Measurements from ENCODE around the gene USP27X. TPM values are rescaled to one million over a fixed set of nuclear protein-coding genes. Genes with fewer than 3 reads are reported as not detected.

The USP27X gene
- total RNA-seq, 4 donors from 2014 or later: 1.3 to 3.6 (median 2.7) TPM

DNA sequence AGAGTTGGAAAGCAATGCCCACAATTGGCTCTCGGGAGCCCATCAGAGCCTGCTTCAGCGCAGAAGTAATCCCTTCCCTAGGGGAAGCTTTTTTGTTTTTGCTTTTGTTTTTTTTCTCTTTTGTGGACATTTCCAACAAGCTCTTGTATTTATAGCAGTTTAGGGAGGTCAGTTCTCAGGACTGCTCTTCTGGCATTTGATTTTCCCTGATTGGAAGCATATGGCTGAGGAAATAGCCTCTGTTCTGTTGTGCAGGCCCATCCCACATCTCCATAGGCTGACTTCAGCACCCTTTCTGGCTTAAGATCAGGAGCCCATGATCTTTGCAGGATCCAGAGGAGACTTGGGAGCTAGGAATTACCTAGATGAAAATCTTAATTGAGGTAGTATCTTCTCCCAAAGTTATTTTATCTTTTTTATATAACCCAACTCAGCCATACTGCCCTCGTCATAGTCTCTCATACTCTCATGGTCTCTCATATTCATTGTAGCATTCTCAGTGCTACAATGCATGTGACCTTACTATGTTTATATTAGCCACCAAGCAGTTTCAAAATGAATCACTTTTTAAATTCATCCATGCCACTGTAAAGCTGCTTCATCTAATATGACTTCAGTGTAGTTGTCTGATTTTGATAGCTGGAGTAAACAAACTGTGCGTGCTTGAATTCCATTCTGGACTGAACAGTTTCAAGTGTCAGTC, 33.4 kb upstream of the USP27X start:
- Histone ChIP-seq H3K27ac (no peak overlapping the region), H3K4me3 (no peak overlapping the region), H3K9me3 (no peaks in the 10 kb centered on the region), H3K4me1 (no peaks in the 10 kb centered on the region), H3K27me3 (no peaks in the 10 kb centered on the region), H3K36me3 (no peaks in the 10 kb centered on the region)
- TF ChIP-seq, protein P1, sequence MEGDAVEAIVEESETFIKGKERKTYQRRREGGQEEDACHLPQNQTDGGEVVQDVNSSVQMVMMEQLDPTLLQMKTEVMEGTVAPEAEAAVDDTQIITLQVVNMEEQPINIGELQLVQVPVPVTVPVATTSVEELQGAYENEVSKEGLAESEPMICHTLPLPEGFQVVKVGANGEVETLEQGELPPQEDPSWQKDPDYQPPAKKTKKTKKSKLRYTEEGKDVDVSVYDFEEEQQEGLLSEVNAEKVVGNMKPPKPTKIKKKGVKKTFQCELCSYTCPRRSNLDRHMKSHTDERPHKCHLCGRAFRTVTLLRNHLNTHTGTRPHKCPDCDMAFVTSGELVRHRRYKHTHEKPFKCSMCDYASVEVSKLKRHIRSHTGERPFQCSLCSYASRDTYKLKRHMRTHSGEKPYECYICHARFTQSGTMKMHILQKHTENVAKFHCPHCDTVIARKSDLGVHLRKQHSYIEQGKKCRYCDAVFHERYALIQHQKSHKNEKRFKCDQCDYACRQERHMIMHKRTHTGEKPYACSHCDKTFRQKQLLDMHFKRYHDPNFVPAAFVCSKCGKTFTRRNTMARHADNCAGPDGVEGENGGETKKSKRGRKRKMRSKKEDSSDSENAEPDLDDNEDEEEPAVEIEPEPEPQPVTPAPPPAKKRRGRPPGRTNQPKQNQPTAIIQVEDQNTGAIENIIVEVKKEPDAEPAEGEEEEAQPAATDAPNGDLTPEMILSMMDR (IDR thresholded peaks at IDR 0.05): no peak
- TF ChIP-seq EP300 (IDR thresholded peaks at IDR 0.05): no peak
- TF ChIP-seq POLR2A (IDR thresholded peaks at IDR 0.05): no peak
- DNase-seq (ENCODE audit: low spot score in 2 of 2): no peak
- WGBS, 2 donors: 72 to 77% methylated on average over 4 of the region's 4 CpGs

DNA sequence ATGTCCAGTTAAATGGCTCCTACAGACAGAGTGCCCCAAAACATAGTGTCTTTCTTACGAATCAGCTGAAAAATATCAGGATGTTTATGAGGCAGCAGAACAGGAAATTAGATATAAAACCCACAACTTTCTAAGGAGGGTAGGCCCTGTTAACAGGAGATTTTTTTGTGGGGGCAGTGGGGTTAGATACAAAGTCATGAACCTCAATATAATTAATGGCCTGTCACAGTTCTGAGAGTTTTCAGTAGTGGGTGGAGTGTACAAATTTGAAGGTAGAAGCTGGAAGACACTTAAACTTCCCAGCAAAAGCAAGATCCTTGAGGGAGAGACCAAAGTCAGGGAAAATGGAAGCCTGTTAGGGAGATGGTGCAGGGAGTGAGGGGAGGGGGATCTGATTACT, 32.8 kb upstream of the USP27X start:
- Histone ChIP-seq H3K27me3 (no peaks in the 10 kb centered on the region), H3K9me3 (no peaks in the 10 kb centered on the region), H3K4me1 (no peaks in the 10 kb centered on the region), H3K4me3 (no peak overlapping the region), H3K36me3 (no peaks in the 10 kb centered on the region), H3K27ac (no peak overlapping the region)
- TF ChIP-seq EP300 (IDR thresholded peaks at IDR 0.05): no peak
- TF ChIP-seq, protein P1 (IDR thresholded peaks at IDR 0.05): no peak
- TF ChIP-seq POLR2A (IDR thresholded peaks at IDR 0.05): no peak
- 55 to 62% methylated on average over 1 of the region's 1 CpG for WGBS, 2 donors
- no peak for DNase-seq (ENCODE audit: low spot score in 2 of 2)

DNA sequence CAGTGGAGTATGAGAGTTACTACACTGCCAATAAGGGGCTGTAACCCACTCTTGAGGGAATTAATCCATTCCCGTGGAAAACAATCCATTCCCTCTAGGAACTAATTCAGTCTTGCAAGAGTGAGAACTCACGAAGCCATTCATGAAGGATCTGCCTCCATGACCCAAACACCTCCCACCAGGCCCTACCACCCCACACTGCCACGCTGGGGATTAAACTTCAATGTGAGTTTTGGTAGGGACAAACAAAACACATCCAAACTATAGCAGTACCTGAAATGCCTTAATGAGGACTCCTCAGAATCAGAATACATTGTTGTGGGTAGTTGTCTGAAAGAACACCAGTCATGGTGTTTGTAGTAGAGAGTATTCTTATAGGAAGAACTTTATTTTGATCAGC, 31.0 kb upstream of the USP27X start:
- no peak for TF ChIP-seq EP300 (IDR thresholded peaks at IDR 0.05)
- TF ChIP-seq, protein P1 (IDR thresholded peaks at IDR 0.05): no peak
- TF ChIP-seq POLR2A (IDR thresholded peaks at IDR 0.05): no peak
- H3K9me3 ChIP-seq: no peaks in the 10 kb centered on the region
- no peaks in the 10 kb centered on the region for H3K36me3 ChIP-seq
- no peak overlapping the region for H3K4me3 ChIP-seq
- whole genome bisulfite sequencing, 2 donors: 51 to 79% methylated on average over 3 of the region's 3 CpGs
- H3K27ac ChIP-seq: no peak overlapping the region
- DNase-seq (ENCODE audit: low spot score in 2 of 2): no peak
- H3K4me1 ChIP-seq: no peaks in the 10 kb centered on the region
- no peaks in the 10 kb centered on the region for H3K27me3 ChIP-seq

DNA sequence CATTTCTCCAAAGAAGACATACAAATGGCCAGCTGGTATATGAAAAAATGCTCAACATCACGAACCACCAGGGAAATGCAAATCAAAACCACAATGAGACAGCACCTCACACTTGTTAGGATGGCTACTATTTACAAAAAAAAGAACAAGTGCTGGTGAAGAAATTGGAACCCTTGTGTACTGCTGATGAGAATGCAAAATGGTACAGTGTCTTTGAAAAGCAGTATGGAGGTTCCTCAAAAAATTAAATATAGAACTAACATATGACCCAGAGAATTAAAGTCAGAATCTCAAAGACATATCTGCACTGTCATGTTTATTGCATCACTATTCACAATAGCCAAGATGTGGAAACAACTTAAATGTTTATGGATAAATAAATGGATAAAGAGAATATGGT, 29.3 kb upstream of the USP27X start:
- WGBS, 2 donors: 51 to 71% methylated on average over 1 of the region's 1 CpG
- TF ChIP-seq POLR2A (IDR thresholded peaks at IDR 0.05): no peak
- no peak for TF ChIP-seq EP300 (IDR thresholded peaks at IDR 0.05)
- TF ChIP-seq, protein P1 (IDR thresholded peaks at IDR 0.05): no peak
- no peak overlapping the region for H3K27ac ChIP-seq
- H3K9me3 ChIP-seq: no peaks in the 10 kb centered on the region
- no peak for DNase-seq (ENCODE audit: low spot score in 2 of 2)
- no peaks in the 10 kb centered on the region for H3K4me1 ChIP-seq
- no peaks in the 10 kb centered on the region for H3K27me3 ChIP-seq
- H3K36me3 ChIP-seq: no peaks in the 10 kb centered on the region
- no peak overlapping the region for H3K4me3 ChIP-seq

DNA sequence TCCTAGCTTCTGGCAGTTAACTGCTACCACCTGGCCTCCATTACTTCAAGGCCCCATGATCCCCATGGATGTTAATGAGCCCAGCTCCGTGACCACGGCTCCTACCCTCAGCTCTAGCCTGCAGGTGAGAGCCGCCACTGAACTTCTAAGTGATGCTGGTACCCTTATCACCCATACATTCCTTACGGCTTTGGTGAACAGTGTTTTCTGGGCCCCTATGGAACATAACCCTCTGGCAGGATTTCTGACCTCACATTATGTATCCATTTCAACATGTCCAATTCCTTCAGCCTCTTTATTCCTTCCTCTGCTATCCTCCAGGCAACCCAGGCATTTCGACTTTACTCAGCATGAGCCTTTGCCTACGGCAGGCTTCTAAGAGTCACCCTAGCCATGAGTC, 25.6 kb upstream of the USP27X start:
- H3K4me1 ChIP-seq: no peaks in the 10 kb centered on the region
- no peaks in the 10 kb centered on the region for H3K36me3 ChIP-seq
- no peak overlapping the region for H3K27ac ChIP-seq
- DNase-seq (ENCODE audit: low spot score in 2 of 2): no peak
- no peak overlapping the region for H3K4me3 ChIP-seq
- no peaks in the 10 kb centered on the region for H3K27me3 ChIP-seq
- TF ChIP-seq POLR2A (IDR thresholded peaks at IDR 0.05): no peak
- TF ChIP-seq, protein P1 (IDR thresholded peaks at IDR 0.05): no peak
- no peaks in the 10 kb centered on the region for H3K9me3 ChIP-seq
- 65 to 72% methylated on average over 6 of the region's 6 CpGs for WGBS, 2 donors

Measured in tibial nerve (tissue), 4 donors.